Transverse colon (tissue), 4 donors: ENCODE measurements around the gene ARAP3.

ENCODE experiments used
- CTCF ChIP-seq, 5 experiments: fragments of 200-600 bp in 3 of 5; fragments of 450-650 bp in 2 of 5; sonication (generic) in 3 of 5; IDR thresholded peaks; 1 replicate in 2 of 5; 2 replicates in 3 of 5; pipeline ENCODE4 v1.5.1; 2016 to 2017; ENCODE audit warnings: antibody characterized with exemption in 5 of 5, inconsistent platforms in 3 of 5, mild to moderate bottlenecking in 2 of 5, moderate library complexity in 1 of 5
- POLR2AphosphoS5 ChIP-seq, 3 donors: sonication (generic); formaldehyde crosslinking; IDR thresholded peaks; one replicate each; pipeline ENCODE4 v1.6.1; 2016; ENCODE audit warnings: antibody characterized with exemption in 3 of 3

DNA sequence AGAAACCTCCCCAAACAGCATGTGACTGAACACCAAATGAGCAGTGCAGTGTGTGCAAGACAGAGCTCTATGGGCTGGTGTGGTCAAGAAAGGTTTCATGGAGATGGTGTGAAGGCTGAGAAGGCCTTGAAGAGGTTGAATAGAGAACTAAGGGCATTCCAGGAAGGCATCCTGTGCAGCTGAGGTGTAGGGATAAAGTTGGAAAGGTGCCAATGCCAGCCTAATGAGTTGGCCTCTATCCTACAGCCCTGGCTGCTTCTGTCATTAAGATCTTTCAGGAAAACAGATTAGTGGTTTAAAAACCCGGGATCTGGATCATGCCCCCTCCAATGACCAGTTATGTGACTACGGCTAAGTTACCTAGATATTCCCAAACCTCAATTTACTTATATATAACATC, 49.4 kb downstream of the ARAP3 start:
- TF ChIP-seq POLR2AphosphoS5 (IDR thresholded peaks at IDR 0.05) (no peak), CTCF (IDR thresholded peaks at IDR 0.05) (no peak)
